Effector memory CD4-positive, alpha-beta T cell (primary cell): ENCODE data around the gene SLC12A7.
"Not testable (repeated sequence)": the region's sequence is repeated elsewhere in the genome, so short reads cannot be mapped to it uniquely, and the experiment has no call there.

Source experiments
- DNase-seq, 3 donors: peaks; one replicate each; pipeline ENCODE4 v3.0.0-alpha.2; 2020
- H3K27ac ChIP-seq: 2 replicates; pipeline ENCODE4 v1.7.0; 2013; ENCODE audit warnings: mild to moderate bottlenecking, low read length, moderate library complexity; ENCODE audit not compliant: insufficient read depth, poor library complexity, severe bottlenecking
- H3K27me3 ChIP-seq: replicated peaks from 2 replicates; pipeline ENCODE4 v1.7.0; 2013; ENCODE audit warnings: mild to moderate bottlenecking, low read length; ENCODE audit not compliant: insufficient read depth, control insufficient read depth, poor library complexity, severe bottlenecking
- H3K36me3 ChIP-seq: 2 replicates; pipeline ENCODE4 v1.7.0; 2013; ENCODE audit warnings: mild to moderate bottlenecking, low read length, moderate library complexity; ENCODE audit not compliant: control insufficient read depth, insufficient read depth
- H3K4me1 ChIP-seq: 2 replicates; pipeline ENCODE4 v1.7.0; 2013; ENCODE audit warnings: low read length, mild to moderate bottlenecking; ENCODE audit not compliant: control insufficient read depth, insufficient read depth, poor library complexity, severe bottlenecking
- H3K4me3 ChIP-seq: 2 replicates; pipeline ENCODE4 v1.7.0; 2013; ENCODE audit warnings: low read length, low read depth, mild to moderate bottlenecking; ENCODE audit not compliant: insufficient read depth, poor library complexity, severe bottlenecking
- H3K9me3 ChIP-seq: 2 replicates; pipeline ENCODE4 v1.7.0; 2013; ENCODE audit warnings: mild to moderate bottlenecking, low read length, moderate library complexity; ENCODE audit not compliant: control insufficient read depth

Gene SLC12A7

GRCh38 chr5:1001406-1002270 is 110.2 kb downstream of the SLC12A7 start:
- Histone ChIP-seq H3K27me3 (no peaks in the 10 kb centered on the region), H3K4me1 (peaks cover 27% of the 10 kb centered on the region), H3K27ac (no peak overlapping the region), H3K4me3 (no peak overlapping the region), H3K9me3 (no peaks in the 10 kb centered on the region), H3K36me3 (no peaks in the 10 kb centered on the region)
- DNase-seq, result no peak

GRCh38 chr5:1000831-1001230 is 111.0 kb downstream of the SLC12A7 start:
- not testable (repeated sequence) for H3K4me3 ChIP-seq, H3K27ac ChIP-seq, H3K9me3 ChIP-seq, DNase-seq, H3K36me3 ChIP-seq, H3K27me3 ChIP-seq
- H3K4me1 ChIP-seq, result peaks cover 27% of the 10 kb centered on the region
